Gastrocnemius medialis (tissue), 4 donors: ENCODE data around the gene RHPN2. TPM values are rescaled to one million over a fixed set of nuclear protein-coding genes. Genes with fewer than 3 reads are reported as not detected.

Experiments
- ATAC-seq, 2 donors: fragments of 150-250 bp; one replicate each; pipeline ENCODE4 v1.9.1; 2016
- DNase-seq, 2 donors: peaks; one replicate each; pipeline ENCODE4 v3.0.0-alpha.2; 2019
- H3K27ac ChIP-seq, 4 donors: fragments of 200-600 bp; sonication (generic); 1 replicate in 1 of 4; 2 replicates in 3 of 4; pipeline ENCODE4 v1.5.1; 2016 to 2018; ENCODE audit warnings: mild to moderate bottlenecking in 2 of 4, moderate library complexity in 1 of 4
- H3K27me3 ChIP-seq, 3 donors: fragments of 200-600 bp; sonication (generic) in 2 of 3; 1 replicate in 1 of 3; 2 replicates in 2 of 3; pipeline versions ENCODE4 v1.5.1 to v1.6.0; 2016 to 2019; ENCODE audit warnings: mild to moderate bottlenecking in 1 of 3, moderate library complexity in 1 of 3
- H3K36me3 ChIP-seq, 2 donors: fragments of 200-600 bp; sonication (generic) in 1 of 2; one replicate each; pipeline ENCODE4 v1.5.1; 2017 to 2018
- H3K4me1 ChIP-seq, 2 donors: fragments of 200-600 bp; sonication (generic) in 1 of 2; one replicate each; pipeline ENCODE4 v1.5.1; 2016 to 2017; ENCODE audit warnings: mild to moderate bottlenecking in 2 of 2
- H3K4me3 ChIP-seq, 4 donors: fragments of 200-600 bp; sonication (generic) in 3 of 4; 1 replicate in 1 of 4; 2 replicates in 3 of 4; pipeline ENCODE4 v1.5.1; 2016 to 2019; ENCODE audit warnings: mild to moderate bottlenecking in 2 of 4
- H3K9me3 ChIP-seq, 3 donors: fragments of 200-600 bp; sonication (generic) in 2 of 3; 1 replicate in 1 of 3; 2 replicates in 2 of 3; pipeline ENCODE4 v1.5.1; 2016 to 2019
- CTCF ChIP-seq, 5 experiments: fragments of 450-650 bp in 3 of 5; fragments of 200-600 bp in 2 of 5; sonication (generic) in 2 of 5; IDR thresholded peaks in 4 of 5; conservative IDR thresholded peaks in 1 of 5; 1 replicate in 4 of 5; 2 replicates in 1 of 5; pipeline ENCODE4 v1.5.1; 2016 to 2019; ENCODE audit warnings: antibody characterized with exemption in 5 of 5, mild to moderate bottlenecking in 3 of 5, moderate library complexity in 3 of 5
- POLR2A ChIP-seq, 2 donors: fragments of 450-650 bp; IDR thresholded peaks; one replicate each; pipeline ENCODE4 v1.6.1; 2017; ENCODE audit warnings: antibody characterized with exemption in 2 of 2, mild to moderate bottlenecking in 2 of 2, moderate library complexity in 2 of 2
- in situ Hi-C, 4 donors: fragments of 200-750 bp; cut with MboI; loops; one replicate each; pipeline versions ENCODE4 v1.15.0 to v1.8.0; 2017; ENCODE audit warnings: low sequenced_read_pairs in 4 of 4
- intact Hi-C: fragments of 100-400 bp; cut with DNase I; formaldehyde crosslinking; loops from one replicate; pipeline ENCODE4 v1.15.1; 2023; ENCODE audit warnings: low total_unique reads
- total RNA-seq, 4 donors: library from RNA; depleted of rRNA; stranded (reverse); fragments of >200 nt; gene quantifications; one replicate each; pipeline versions ENCODE4 v1.1.0 to v1.2.3, GENCODE V29; 2016

The RHPN2 gene
- total RNA-seq, 4 donors from 2014 or later, result 0.39 to 0.71 (median 0.70) TPM; not detected in 1

DNA sequence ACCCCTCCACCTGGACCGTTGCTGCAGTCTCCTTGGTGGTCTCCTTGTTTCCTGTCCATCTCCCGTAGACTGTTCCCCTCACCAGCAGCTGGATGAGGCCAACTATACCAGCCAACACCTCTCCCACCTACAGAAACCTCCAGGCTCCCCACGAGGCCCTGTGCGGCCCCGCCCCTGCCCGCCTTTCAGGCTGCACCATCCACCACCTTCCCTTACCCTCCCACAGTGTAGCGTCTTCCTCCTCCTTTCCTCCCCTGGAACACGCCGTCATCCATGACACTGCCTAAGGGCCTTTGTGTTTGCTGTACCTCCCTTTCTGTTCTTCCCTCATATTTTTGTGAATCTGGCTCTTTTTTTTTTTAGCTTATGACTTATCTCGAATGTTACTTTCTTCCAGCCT, 43.5 kb upstream of the RHPN2 start:
- Histone ChIP-seq H3K9me3 (no peaks in the 10 kb centered on the region), H3K27ac (no peak overlapping the region), H3K4me1 (no peaks in the 10 kb centered on the region), H3K27me3 (no peaks in the 10 kb centered on the region), H3K36me3 (peaks cover 0 to 85% of the 10 kb centered on the region in 2 donors), H3K4me3 (no peak overlapping the region)
- intact Hi-C loops, result no loop called here
- in situ Hi-C loops, result no loop called here
- ATAC-seq (no peak), DNase-seq (no peak)
- no peak for TF ChIP-seq CTCF (IDR thresholded peaks at IDR 0.05 in 4 of 5, conservative IDR thresholded peaks at IDR 0.05 in 1 of 5)
- no peak for TF ChIP-seq POLR2A (IDR thresholded peaks at IDR 0.05)

- in situ Hi-C loops (no loop called here), intact Hi-C loops (no loop called here)
- Histone ChIP-seq H3K4me1 (no peaks in the 10 kb centered on the region), H3K9me3 (no peaks in the 10 kb centered on the region), H3K4me3 (no peak overlapping the region), H3K36me3 (peaks cover 6 to 82% of the 10 kb centered on the region in 2 donors), H3K27ac (no peak overlapping the region), H3K27me3 (no peaks in the 10 kb centered on the region)
- DNase-seq (no peak), ATAC-seq (no peak)
- no peak for TF ChIP-seq POLR2A (IDR thresholded peaks at IDR 0.05)
- TF ChIP-seq CTCF (IDR thresholded peaks at IDR 0.05 in 4 of 5, conservative IDR thresholded peaks at IDR 0.05 in 1 of 5), result no peak
Observed at GRCh38 chr19:33102893-33103292, 38.2 kb upstream of the RHPN2 start.

- ATAC-seq (no peak), DNase-seq (no peak)
- Histone ChIP-seq H3K27ac (no peak overlapping the region), H3K27me3 (no peaks in the 10 kb centered on the region), H3K4me1 (no peaks in the 10 kb centered on the region), H3K4me3 (no peak overlapping the region), H3K9me3 (no peaks in the 10 kb centered on the region), H3K36me3 (peaks cover 6 to 80% of the 10 kb centered on the region in 2 donors)
- intact Hi-C loops (no loop called here), in situ Hi-C loops (no loop called here)
- TF ChIP-seq POLR2A (IDR thresholded peaks at IDR 0.05) (no peak), CTCF (IDR thresholded peaks at IDR 0.05 in 4 of 5, conservative IDR thresholded peaks at IDR 0.05 in 1 of 5) (no peak)
Observed at GRCh38 chr19:33100894-33101644, 36.4 kb upstream of the RHPN2 start.

GRCh38 chr19:33098055-33098534, 33.4 kb upstream of the RHPN2 start:
- Histone ChIP-seq H3K4me3 (no peak overlapping the region), H3K36me3 (peaks cover 5 to 89% of the 10 kb centered on the region in 2 donors), H3K9me3 (no peaks in the 10 kb centered on the region), H3K4me1 (peaks cover 4 to 14% of the 10 kb centered on the region in 2 donors), H3K27me3 (no peaks in the 10 kb centered on the region), H3K27ac (no peak overlapping the region)
- no peak for DNase-seq
- TF ChIP-seq CTCF (IDR thresholded peaks at IDR 0.05 in 4 of 5, conservative IDR thresholded peaks at IDR 0.05 in 1 of 5) (no peak), POLR2A (IDR thresholded peaks at IDR 0.05) (no peak)
- no peak for ATAC-seq
- intact Hi-C loops (no loop called here), in situ Hi-C loops (no loop called here)
